Pancreas (tissue), 10 donors: ENCODE measurements around the gene LILRA1. TPM values are rescaled to one million over a fixed set of nuclear protein-coding genes. Genes with fewer than 3 reads are reported as not detected.
A peak's percentile ranks its signal among the peaks of the same experiment; 100 is the strongest.
"Not testable (repeated sequence)": the region's sequence is repeated elsewhere in the genome, so short reads cannot be mapped to it uniquely, and the experiment has no call there.

Source experiments
- ATAC-seq, 4 donors: fragments of 200-7000 bp; cut with Tn5 transposase; one replicate each; pipeline versions ENCODE4 v1.8.0 to v1.9.1; 2020; ENCODE audit warnings: mild to moderate bottlenecking in 4 of 4, moderate library complexity in 4 of 4
- DNase-seq, 6 donors: peaks; one replicate each; pipeline ENCODE4 v3.0.0-alpha.2; 2020
- FAIRE-seq: peaks from 2 replicates; lab custom pipeline; 2012; peaks lifted over from hg19 to GRCh38; lab: Jason Lieb, UNC
- H3K27ac ChIP-seq, 4 donors: fragments of 200-600 bp; sonication (generic); 1 replicate in 3 of 4; 2 replicates in 1 of 4; pipeline versions ENCODE4 v1.5.0 to v1.8.0; 2020
- H3K27me3 ChIP-seq, 4 donors: fragments of 200-600 bp; one replicate each; pipeline ENCODE4 v1.8.0; 2021
- H3K36me3 ChIP-seq, 3 donors: fragments of 200-600 bp; sonication (generic) in 1 of 3; one replicate each; pipeline versions ENCODE4 v1.5.0 to v1.8.0; 2020 to 2021
- H3K4me1 ChIP-seq, 3 donors: fragments of 200-600 bp; one replicate each; pipeline ENCODE4 v1.8.0; 2021
- H3K4me3 ChIP-seq, 4 donors: fragments of 200-600 bp; sonication (generic) in 2 of 4; one replicate each; pipeline versions ENCODE4 v1.5.0 to v1.8.0; 2020 to 2021
- H3K9me3 ChIP-seq, 4 donors: fragments of 200-600 bp; one replicate each; pipeline ENCODE4 v1.8.0; 2021
- CTCF ChIP-seq, 4 donors: fragments of 200-600 bp; sonication (generic) in 3 of 4; IDR thresholded peaks; one replicate each; pipeline versions ENCODE4 v1.5.0 to v1.8.0; 2021; ENCODE audit warnings: antibody characterized with exemption in 4 of 4
- WGBS, 2 donors: extraction: QIAGEN DNeasy Blood & Tissue Kit; methylation state at CpG; one replicate each; pipeline ENCODE4 v1.1.7; 2013; 5-methylcytosine and 5-hydroxymethylcytosine counted together
- intact Hi-C, 3 donors: fragments of 100-400 bp; cut with DNase I; formaldehyde crosslinking; loops; one replicate each; pipeline versions ENCODE4 v1.11.1 to v1.14.2; 2022
- polyA plus RNA-seq, 2 donors: library from polyadenylated mRNA; stranded (reverse); fragments of 200-250 nt; gene quantifications; one replicate each; pipeline ENCODE4 v1.2.3, GENCODE V29; 2013
- total RNA-seq, 6 donors: library from RNA; stranded (reverse); fragmentation: NEBNext Ultra II Directional in 4 of 6; extraction: Animal tissue kit (Norgen Biotek cat#: 25700) in 4 of 6; gene quantifications; one replicate each; pipeline versions ENCODE4 v1.2.1 to v1.2.4, GENCODE V29; 2021 to 2023
- donor health status: healthy with polysubstance abuse.
- donor health status: DM: no; HTN: no; CAD: no; lungs with moderate emphysema.
- donor health status: DM: no; HTN: no; CAD: no.
- donor health status: control.
- donor health status: control.
- donor health status: Bipolar disorder and iron deficiency.
- donor health status: DM: yes; HTN: yes; CAD: no.
- donor health status: DM: no; HTN: no; CAD: no.
- donor health status: DM: no; HTN: no; CAD: no.
- donor health status: DM: yes; HTN: yes; CAD: no.

LILRA1 gene
- total RNA-seq (1 to 10 TPM in 1 of 6 donors, under 1 TPM in 4, not detected in 1; 0.08 to 1.5 (median 0.69) TPM), polyA plus RNA-seq (under 1 TPM; 0.19 to 0.23 TPM)

DNA sequence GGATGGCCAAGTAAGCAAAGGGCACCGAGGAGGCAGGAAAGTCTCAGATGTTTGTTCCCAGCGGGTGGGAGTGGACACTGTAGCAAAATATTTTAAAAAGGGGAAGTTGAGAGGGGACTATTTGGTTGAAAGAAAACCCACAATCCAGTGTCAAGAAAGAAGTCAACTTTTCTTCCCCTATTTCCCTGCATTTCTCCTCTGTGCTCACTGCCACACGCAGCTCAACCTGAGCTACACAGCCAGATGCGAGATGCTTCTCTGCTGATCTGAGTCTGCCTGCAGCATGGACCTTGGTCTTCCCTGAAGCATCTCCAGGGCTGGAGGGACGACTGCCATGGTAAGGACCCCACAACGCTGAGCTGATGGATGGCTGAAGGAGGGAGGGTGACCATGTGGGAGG is at the start of gene LILRA1:
LILRA1 (plus strand) TSS at position 188 of the 400 bp plus-strand sequence. CDS start 613 bp downstream, outside the sequence.
- H3K4me1 ChIP-seq, H3K27me3 ChIP-seq, H3K9me3 ChIP-seq, H3K27ac ChIP-seq, FAIRE-seq, intact Hi-C loops, DNase-seq, H3K36me3 ChIP-seq: not testable (repeated sequence)
- ATAC-seq, result peak in 2 of 4 donors; percentile 38 to 69
- H3K4me3 ChIP-seq, result peak within 1 kb of the TSS in 1 of 4 donors; percentile 7
- 44 to 45% methylated on average over 6 of the region's 6 CpGs for WGBS, 2 donors

- no peaks in the 10 kb centered on the region for H3K36me3 ChIP-seq
- H3K9me3 ChIP-seq, result no peaks in the 10 kb centered on the region
- no peak for ATAC-seq
- intact Hi-C loops, result no loop called here
- no peak for DNase-seq
- no peaks in the 10 kb centered on the region for H3K4me1 ChIP-seq
- no peak for FAIRE-seq
- no peak for TF ChIP-seq CTCF (IDR thresholded peaks at IDR 0.05)
- WGBS, 2 donors, result 67 to 71% methylated on average over 16 of the region's 16 CpGs
- no peak overlapping the region for H3K4me3 ChIP-seq
- no peak overlapping the region for H3K27ac ChIP-seq
- H3K27me3 ChIP-seq, result no peaks in the 10 kb centered on the region
These were observed 44.6 kb upstream of the LILRA1 start for GRCh38 chr19:54548806-54549205.

DNA sequence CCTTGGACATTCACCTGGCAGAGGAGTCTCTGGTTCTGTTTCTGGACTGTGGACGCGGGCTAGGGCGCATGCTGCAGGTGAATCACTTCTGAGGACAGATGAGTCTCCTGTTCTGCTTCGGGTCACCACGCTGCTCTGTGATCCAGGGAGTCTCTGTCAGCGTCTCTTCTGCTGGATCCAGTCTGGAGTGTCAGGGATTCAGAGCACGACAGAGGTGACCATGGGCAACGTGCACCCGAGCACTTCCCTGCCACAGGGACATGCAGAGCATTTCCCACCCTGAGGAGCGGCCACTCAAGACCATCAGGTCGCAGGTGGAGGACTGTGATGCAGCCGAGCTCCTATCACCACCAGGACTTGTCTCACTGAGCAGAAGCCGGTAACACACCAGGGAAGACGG is 44.2 kb upstream of the LILRA1 start:
- no peak for TF ChIP-seq CTCF (IDR thresholded peaks at IDR 0.05)
- FAIRE-seq (no peak), ATAC-seq (no peak), DNase-seq (no peak)
- Histone ChIP-seq H3K4me3 (no peak overlapping the region), H3K36me3 (no peaks in the 10 kb centered on the region), H3K27ac (no peak overlapping the region), H3K9me3 (no peaks in the 10 kb centered on the region), H3K27me3 (no peaks in the 10 kb centered on the region), H3K4me1 (no peaks in the 10 kb centered on the region)
- intact Hi-C loops, result no loop called here
- WGBS, 2 donors, result 57 to 68% methylated on average over 14 of the region's 14 CpGs

GRCh38 chr19:54551293-54551692 is 42.1 kb upstream of the LILRA1 start:
- Histone ChIP-seq H3K4me1 (no peaks in the 10 kb centered on the region), H3K27me3 (no peaks in the 10 kb centered on the region), H3K27ac (no peak overlapping the region), H3K36me3 (no peaks in the 10 kb centered on the region), H3K4me3 (no peak overlapping the region), H3K9me3 (no peaks in the 10 kb centered on the region)
- 67 to 84% methylated on average over 6 of the region's 6 CpGs for WGBS, 2 donors
- FAIRE-seq (no peak), DNase-seq (no peak), ATAC-seq (no peak)
- no peak for TF ChIP-seq CTCF (IDR thresholded peaks at IDR 0.05)
- intact Hi-C loops, result no loop called here

DNA sequence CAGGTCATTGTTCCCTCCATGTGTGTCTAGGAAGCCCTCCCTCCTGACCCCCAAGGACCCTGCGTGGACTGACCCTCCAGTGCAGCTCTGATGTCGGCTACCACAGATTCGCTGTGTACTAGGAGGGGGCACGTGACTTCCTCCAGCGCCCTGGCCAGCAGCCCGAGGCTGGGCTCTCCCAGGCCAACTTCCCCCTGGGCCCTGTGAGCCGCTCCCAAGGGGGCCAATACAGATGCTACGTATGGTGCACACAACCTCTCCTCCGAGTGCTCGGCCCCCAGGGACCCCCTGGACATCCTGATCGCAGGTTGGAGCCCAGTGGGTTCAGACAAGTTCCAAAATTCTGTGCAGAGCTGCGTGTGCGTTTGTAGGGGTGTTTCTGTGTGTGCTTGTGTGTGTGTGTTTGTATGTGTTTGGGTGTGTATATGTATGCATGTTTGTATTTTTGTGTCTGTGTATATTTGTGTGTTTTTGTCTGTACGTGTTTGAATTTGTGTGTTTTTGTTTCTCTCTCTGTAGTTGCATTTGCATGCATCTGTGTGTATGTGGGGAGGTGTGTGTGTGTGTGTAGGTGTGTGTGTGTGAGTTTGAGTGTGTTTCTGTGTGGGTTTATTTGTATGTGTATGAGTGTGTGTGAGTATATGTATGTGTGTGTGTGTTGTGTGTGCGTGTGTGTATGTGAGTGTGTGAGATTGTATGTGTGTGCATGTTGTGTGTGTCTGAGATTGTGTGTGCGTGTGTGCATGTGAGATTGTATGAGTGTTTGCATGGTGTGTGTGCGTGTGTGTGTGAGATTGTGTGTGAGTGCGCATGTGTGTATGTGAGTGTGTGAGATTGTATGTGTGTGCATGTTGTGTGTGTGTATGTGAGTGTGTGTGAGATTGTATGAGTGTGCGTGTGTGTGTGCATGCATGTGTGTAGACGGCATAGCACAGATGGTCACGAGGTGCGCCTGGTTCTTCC is 41.2 kb upstream of the LILRA1 start:
- TF ChIP-seq CTCF (IDR thresholded peaks at IDR 0.05), result no peak
- DNase-seq (peak in 1 of 6 donors; percentile 36), FAIRE-seq (no peak), ATAC-seq (peak in 1 of 4 donors; percentile 64)
- WGBS, 2 donors, result 68 to 73% methylated on average over 22 of the region's 22 CpGs
- Histone ChIP-seq H3K4me3 (no peak overlapping the region), H3K27ac (no peak overlapping the region), H3K4me1 (no peaks in the 10 kb centered on the region), H3K9me3 (no peaks in the 10 kb centered on the region), H3K36me3 (no peaks in the 10 kb centered on the region), H3K27me3 (no peaks in the 10 kb centered on the region)
- intact Hi-C loops, result no loop called here
